ENCODE results near the gene TEX26. TPM values are rescaled to one million over a fixed set of nuclear protein-coding genes. Genes with fewer than 3 reads are reported as not detected.
A peak's percentile ranks its signal among the peaks of the same experiment; 100 is the strongest.

TEX26 gene
- total RNA-seq, 4 donors from 2014 or later = 0.27 TPM; not detected in 3

- intact Hi-C loops (cut with DNase I) = no loop called here
- WGBS, 2 donors = 57 to 71% methylated on average over 3 of the region's 3 CpGs
- H3K36me3 ChIP-seq = no peaks in the 10 kb centered on the region
Measured at GRCh38 chr13:31000889-31001288, 68.4 kb downstream of the TEX26 start.

GRCh38 chr13:31001647-31002046 lies 69.2 kb downstream of the TEX26 start:
- WGBS, 2 donors = 22 to 31% methylated on average over 2 of the region's 2 CpGs
- Histone ChIP-seq H3K4me3 (replicated peaks in 1 of 3) (no peak overlapping the region), H3K9me3 (no peaks in the 10 kb centered on the region), H3K4me1 (no peaks in the 10 kb centered on the region), H3K27me3 (no peaks in the 10 kb centered on the region), H3K36me3 (no peaks in the 10 kb centered on the region), H3K27ac (no peak overlapping the region)
- TF ChIP-seq CTCF (IDR thresholded peaks at IDR 0.05) (no peak), POLR2A (IDR thresholded peaks at IDR 0.05) (no peak)
- intact Hi-C loops (cut with DNase I) = no loop called here
- DNase-seq = peak in 1 of 2 donors; percentile 4

More at GRCh38 chr13:31000889-31001288, 68.4 kb downstream of the TEX26 start:
- Histone ChIP-seq H3K9me3 (no peaks in the 10 kb centered on the region), H3K4me3 (replicated peaks in 1 of 3) (no peak overlapping the region), H3K27ac (no peak overlapping the region), H3K4me1 (no peaks in the 10 kb centered on the region), H3K27me3 (no peaks in the 10 kb centered on the region)
- TF ChIP-seq POLR2A (IDR thresholded peaks at IDR 0.05) (no peak), CTCF (IDR thresholded peaks at IDR 0.05) (no peak)
- no peak for DNase-seq

DNA sequence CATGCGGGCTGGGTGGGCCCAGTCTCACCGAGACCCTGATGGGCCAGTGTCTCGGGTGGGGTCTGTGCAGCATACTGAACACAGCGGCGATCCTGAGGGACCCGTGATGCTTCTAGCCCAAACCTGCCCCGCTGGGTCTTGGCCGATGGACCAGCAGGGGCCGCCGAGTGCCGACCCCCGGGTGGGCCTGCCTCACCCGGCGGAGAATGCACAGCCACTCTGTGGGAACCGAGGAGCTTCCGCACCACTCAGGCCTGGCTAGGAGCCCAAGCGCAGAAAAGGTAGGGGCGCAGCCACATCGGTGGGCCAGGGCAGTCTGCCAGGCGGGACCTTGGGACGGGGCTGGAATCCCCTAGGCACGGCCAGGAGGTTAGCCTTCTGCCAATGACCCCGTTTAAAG lies 72.6 kb downstream of the TEX26 start:
- no peaks in the 10 kb centered on the region for H3K36me3 ChIP-seq
- H3K27ac ChIP-seq = no peak overlapping the region
- H3K27me3 ChIP-seq = no peaks in the 10 kb centered on the region
- intact Hi-C loops (cut with DNase I) = no loop called here
- H3K4me1 ChIP-seq = no peaks in the 10 kb centered on the region
- TF ChIP-seq POLR2A (IDR thresholded peaks at IDR 0.05) = no peak
- TF ChIP-seq CTCF (IDR thresholded peaks at IDR 0.05) = no peak
- no peaks in the 10 kb centered on the region for H3K9me3 ChIP-seq
- no peak for DNase-seq
- WGBS, 2 donors = 87 to 96% methylated on average over 13 to 14 of the region's 23 CpGs
- H3K4me3 ChIP-seq (replicated peaks in 1 of 3) = no peak overlapping the region

GRCh38 chr13:31007417-31007816 lies 75.0 kb downstream of the TEX26 start:
- WGBS, 2 donors = 72 to 77% methylated on average over 4 of the region's 4 CpGs
- no peak for DNase-seq
- Histone ChIP-seq H3K4me3 (replicated peaks in 1 of 3) (no peak overlapping the region), H3K27ac (no peak overlapping the region), H3K4me1 (no peaks in the 10 kb centered on the region), H3K36me3 (no peaks in the 10 kb centered on the region), H3K9me3 (no peaks in the 10 kb centered on the region), H3K27me3 (no peaks in the 10 kb centered on the region)
- TF ChIP-seq POLR2A (IDR thresholded peaks at IDR 0.05) (no peak), CTCF (IDR thresholded peaks at IDR 0.05) (no peak)
- intact Hi-C loops (cut with DNase I) = no loop called here

DNA sequence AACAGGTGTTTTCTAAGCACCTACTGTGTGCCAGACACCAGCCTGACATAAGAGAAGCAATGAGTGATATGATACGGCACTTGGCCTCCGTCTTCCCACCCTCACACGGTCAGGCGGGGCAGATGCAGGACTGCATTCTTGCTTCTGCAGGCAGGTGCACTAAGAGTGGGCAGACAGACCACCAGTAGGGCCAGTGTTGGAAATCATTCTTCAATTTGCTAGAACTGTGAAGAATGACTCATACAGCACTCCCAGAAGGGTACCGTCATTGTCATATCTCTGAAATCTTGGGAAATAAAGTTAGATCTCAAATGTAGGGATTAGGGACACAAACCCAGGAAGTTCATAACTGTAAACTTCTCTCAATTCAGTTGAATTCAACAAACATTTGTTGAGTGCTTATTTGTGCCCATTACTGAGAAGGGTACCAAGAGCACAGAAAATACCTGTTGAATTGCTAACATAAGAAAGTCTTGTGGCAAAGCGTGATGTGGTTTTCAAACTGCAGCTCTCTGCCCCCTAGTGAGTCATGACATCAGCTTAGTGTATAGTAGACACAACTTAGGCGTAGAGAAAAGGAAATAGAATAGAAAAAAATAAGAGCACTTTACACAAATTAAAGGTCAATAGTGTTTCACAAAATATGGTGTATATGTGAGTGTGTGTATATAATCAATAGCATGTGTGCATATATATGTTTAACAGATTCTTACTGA lies 76.1 kb downstream of the TEX26 start:
- Histone ChIP-seq H3K9me3 (no peaks in the 10 kb centered on the region), H3K36me3 (no peaks in the 10 kb centered on the region), H3K27me3 (no peaks in the 10 kb centered on the region), H3K4me3 (replicated peaks in 1 of 3) (no peak overlapping the region), H3K27ac (no peak overlapping the region), H3K4me1 (no peaks in the 10 kb centered on the region)
- 79 to 85% methylated on average over 7 of the region's 7 CpGs for WGBS, 2 donors
- DNase-seq = no peak
- intact Hi-C loops (cut with DNase I) = no loop called here
- TF ChIP-seq POLR2A (IDR thresholded peaks at IDR 0.05) (no peak), CTCF (IDR thresholded peaks at IDR 0.05) (no peak)
